Caco-2 (cell line): ENCODE results near the gene CDYL2. TPM values are rescaled to one million over a fixed set of nuclear protein-coding genes. Genes with fewer than 3 reads are reported as not detected.
A peak's percentile ranks its signal among the peaks of the same experiment; 100 is the strongest.

Experiments used
- BruUV-seq: library from RNA; stranded (reverse); fragments of 400-500 nt; replicated peaks from 2 replicates; lab custom pipeline; 2021; lab: Mats Ljungman, UMichigan
- CTCF ChIA-PET: fragments of 300-600 bp; sonication (Branson Sonifier 250); formaldehyde crosslinking; loops from one replicate; lab custom pipeline; 2022; ENCODE audit warnings: antibody characterized with exemption; lab: Charles Lee
- POLR2A ChIA-PET: fragments of 300-600 bp; sonication (Branson Sonifier 250); formaldehyde crosslinking; loops from one replicate; lab custom pipeline; 2022; ENCODE audit warnings: antibody characterized with exemption; lab: Charles Lee
- DNase-seq, 2 experiments: peaks; one replicate each; pipeline versions ENCODE4 v3.0.0 to v3.0.0-alpha.2; 2020 to 2022
- H3K27me3 ChIP-seq: replicated peaks from 2 replicates; pipeline ENCODE4 v1.6.0; 2011; ENCODE audit warnings: low read length; ENCODE audit not compliant: control insufficient read depth, insufficient read depth
- H3K36me3 ChIP-seq: 2 replicates; pipeline ENCODE4 v1.5.1; 2011; ENCODE audit warnings: low read length; ENCODE audit not compliant: control insufficient read depth, insufficient read depth
- H3K4me1 ChIP-seq: fragments of 250-450 bp; sonication (Bioruptor Pico); 2 replicates; pipeline ENCODE4 v1.5.1; 2020; ENCODE audit warnings: mild to moderate bottlenecking
- H3K4me3 ChIP-seq: 2 replicates; pipeline ENCODE4 v1.5.1; 2011; ENCODE audit warnings: low read depth, mild to moderate bottlenecking, control low read depth, low read length
- H3K9me3 ChIP-seq: fragments of 250-450 bp; sonication (Bioruptor Pico); 2 replicates; pipeline ENCODE4 v1.5.1; 2020; ENCODE audit warnings: mild to moderate bottlenecking, moderate library complexity
- H3K27ac Mint-ChIP-seq: one replicate; pipeline ENCODE4 v1.8.0; 2022; ENCODE audit warnings: mixed read lengths; ENCODE audit not compliant: unreplicated experiment
- H3K27me3 Mint-ChIP-seq: one replicate; pipeline ENCODE4 v1.8.0; 2022; ENCODE audit warnings: mixed read lengths; ENCODE audit not compliant: insufficient read depth, unreplicated experiment
- H3K36me3 Mint-ChIP-seq: one replicate; pipeline ENCODE4 v1.8.0; 2022; ENCODE audit warnings: mild to moderate bottlenecking, mixed read lengths; ENCODE audit not compliant: insufficient read depth, unreplicated experiment
- H3K4me1 Mint-ChIP-seq: one replicate; pipeline ENCODE4 v1.8.0; 2022; ENCODE audit warnings: low read depth, mixed read lengths; ENCODE audit not compliant: unreplicated experiment
- H3K4me3 Mint-ChIP-seq: one replicate; pipeline ENCODE4 v1.8.0; 2022; ENCODE audit warnings: mild to moderate bottlenecking, moderate library complexity, mixed read lengths; ENCODE audit not compliant: unreplicated experiment
- H3K9me3 Mint-ChIP-seq: one replicate; pipeline ENCODE4 v1.8.0; 2022; ENCODE audit warnings: mixed read lengths; ENCODE audit not compliant: unreplicated experiment
- CTCF ChIP-seq, 2 experiments: fragments of 200-600 bp in 1 of 2; IDR thresholded peaks; 1 replicate in 1 of 2; 2 replicates in 1 of 2; pipeline versions ENCODE4 v1.5.1 to v1.8.0; 2011 to 2022; ENCODE audit warnings: antibody characterized with exemption in 1 of 2, control low read depth in 1 of 2, inconsistent platforms in 1 of 2, low read depth in 1 of 2, low read length in 1 of 2, mild to moderate bottlenecking in 1 of 2, moderate library complexity in 1 of 2; ENCODE audit not compliant: insufficient read depth in 1 of 2, severe bottlenecking in 1 of 2, unreplicated experiment in 1 of 2
- intact Hi-C: fragments of 100-400 bp; cut with micrococcal nuclease; formaldehyde crosslinking; loops from one replicate; pipeline ENCODE4 v1.10.0; 2022; ENCODE audit not compliant: unreplicated experiment
- total RNA-seq: library from RNA; stranded (reverse); gene quantifications from 2 replicates; pipeline ENCODE4 v1.2.3, GENCODE V29; 2022

The CDYL2 gene
- total RNA-seq, 1 experiment from 2014 or later: 1.8 TPM

- Histone ChIP-seq H3K4me1 (no peaks in the 10 kb centered on the region), H3K4me3 (no peak overlapping the region), H3K36me3 (no peaks in the 10 kb centered on the region), H3K27me3 (no peaks in the 10 kb centered on the region; the same call in 1 of the 2 replicates), H3K9me3 (peaks cover 13% of the 10 kb centered on the region)
- no peaks in the 10 kb centered on the region for H3K9me3 Mint-ChIP-seq
- no TSS peak for BruUV-seq
- H3K4me3 Mint-ChIP-seq: peak overlapping the region; percentile 22
- no peak for DNase-seq
- peaks cover 32% of the 10 kb centered on the region for H3K27me3 Mint-ChIP-seq
- ChIA-PET CTCF (no interaction called here), POLR2A (no interaction called here)
- H3K27ac Mint-ChIP-seq: no peak overlapping the region
- TF ChIP-seq CTCF (IDR thresholded peaks at IDR 0.05; ENCODE audit: insufficient read depth in 1 of 2, low read depth in 1 of 2, low read length in 1 of 2, severe bottlenecking in 1 of 2, unreplicated experiment in 1 of 2): no peak
- intact Hi-C loops: no loop called here
- peaks cover 7% of the 10 kb centered on the region for H3K36me3 Mint-ChIP-seq
- no peaks in the 10 kb centered on the region for H3K4me1 Mint-ChIP-seq
Measured at GRCh38 chr16:80802902-80803301, 1.5 kb downstream of the CDYL2 start.

- BruUV-seq: no TSS peak
- H3K4me1 Mint-ChIP-seq: no peaks in the 10 kb centered on the region
Measured at GRCh38 chr16:80802138-80802537, 2.3 kb downstream of the CDYL2 start.

GRCh38 chr16:80794071-80794470, 10.3 kb downstream of the CDYL2 start:
- no peaks in the 10 kb centered on the region for H3K4me1 ChIP-seq
- no peaks in the 10 kb centered on the region for H3K27me3 ChIP-seq
- H3K4me3 ChIP-seq: no peak overlapping the region
- no peak overlapping the region for H3K4me3 Mint-ChIP-seq
- H3K36me3 ChIP-seq: no peaks in the 10 kb centered on the region
- no peaks in the 10 kb centered on the region for H3K4me1 Mint-ChIP-seq
- H3K27me3 Mint-ChIP-seq: peaks cover 11% of the 10 kb centered on the region
- intact Hi-C loops: no loop called here
- ChIA-PET POLR2A (no interaction called here), CTCF (no interaction called here)
- no peaks in the 10 kb centered on the region for H3K9me3 ChIP-seq
- no peak for DNase-seq
- no peak for TF ChIP-seq CTCF (IDR thresholded peaks at IDR 0.05; ENCODE audit: insufficient read depth in 1 of 2, low read depth in 1 of 2, low read length in 1 of 2, severe bottlenecking in 1 of 2, unreplicated experiment in 1 of 2)
- H3K27ac Mint-ChIP-seq: no peak overlapping the region
- no peaks in the 10 kb centered on the region for H3K36me3 Mint-ChIP-seq
- no TSS peak for BruUV-seq
- H3K9me3 Mint-ChIP-seq: no peaks in the 10 kb centered on the region

More at GRCh38 chr16:80802138-80802537, 2.3 kb downstream of the CDYL2 start:
- no peaks in the 10 kb centered on the region for H3K9me3 Mint-ChIP-seq
- Histone ChIP-seq H3K4me1 (no peaks in the 10 kb centered on the region), H3K4me3 (no peak overlapping the region), H3K36me3 (no peaks in the 10 kb centered on the region), H3K27me3 (no peaks in the 10 kb centered on the region; the same call in 1 of the 2 replicates), H3K9me3 (peaks cover 13% of the 10 kb centered on the region)
- ChIA-PET POLR2A (no interaction called here), CTCF (no interaction called here)
- H3K4me3 Mint-ChIP-seq: no peak overlapping the region
- H3K27me3 Mint-ChIP-seq: peaks cover 31% of the 10 kb centered on the region
- H3K36me3 Mint-ChIP-seq: peaks cover 7% of the 10 kb centered on the region
- H3K27ac Mint-ChIP-seq: no peak overlapping the region
- DNase-seq: no peak
- intact Hi-C loops: no loop called here
- TF ChIP-seq CTCF (IDR thresholded peaks at IDR 0.05; ENCODE audit: insufficient read depth in 1 of 2, low read depth in 1 of 2, low read length in 1 of 2, severe bottlenecking in 1 of 2, unreplicated experiment in 1 of 2): no peak
